ENCODE results near the gene SLC2A11.

DNA sequence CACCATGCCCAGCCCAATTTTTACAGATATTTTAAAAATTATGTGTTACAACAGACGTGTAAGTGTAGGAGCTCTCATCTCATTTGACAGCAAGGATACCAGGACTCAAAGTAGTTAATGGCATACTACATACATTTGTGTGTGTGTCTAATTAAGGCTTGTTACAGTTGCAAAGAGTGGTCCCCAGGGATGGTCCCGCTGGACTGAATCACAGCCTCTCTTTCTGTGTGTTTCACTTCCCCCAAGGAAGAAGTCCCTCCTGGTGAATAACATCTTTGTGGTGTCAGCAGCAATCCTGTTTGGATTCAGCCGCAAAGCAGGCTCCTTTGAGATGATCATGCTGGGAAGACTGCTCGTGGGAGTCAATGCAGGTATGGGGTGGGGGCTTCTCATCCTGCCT, 17.2 kb downstream of the SLC2A11 start:
- TF ChIP-seq CEBPB (IDR thresholded peaks at IDR 0.05) = no peak
- no peak for TF ChIP-seq ZBTB7A (IDR thresholded peaks at IDR 0.05; ENCODE audit: low read depth)
- TF ChIP-seq, protein P1, sequence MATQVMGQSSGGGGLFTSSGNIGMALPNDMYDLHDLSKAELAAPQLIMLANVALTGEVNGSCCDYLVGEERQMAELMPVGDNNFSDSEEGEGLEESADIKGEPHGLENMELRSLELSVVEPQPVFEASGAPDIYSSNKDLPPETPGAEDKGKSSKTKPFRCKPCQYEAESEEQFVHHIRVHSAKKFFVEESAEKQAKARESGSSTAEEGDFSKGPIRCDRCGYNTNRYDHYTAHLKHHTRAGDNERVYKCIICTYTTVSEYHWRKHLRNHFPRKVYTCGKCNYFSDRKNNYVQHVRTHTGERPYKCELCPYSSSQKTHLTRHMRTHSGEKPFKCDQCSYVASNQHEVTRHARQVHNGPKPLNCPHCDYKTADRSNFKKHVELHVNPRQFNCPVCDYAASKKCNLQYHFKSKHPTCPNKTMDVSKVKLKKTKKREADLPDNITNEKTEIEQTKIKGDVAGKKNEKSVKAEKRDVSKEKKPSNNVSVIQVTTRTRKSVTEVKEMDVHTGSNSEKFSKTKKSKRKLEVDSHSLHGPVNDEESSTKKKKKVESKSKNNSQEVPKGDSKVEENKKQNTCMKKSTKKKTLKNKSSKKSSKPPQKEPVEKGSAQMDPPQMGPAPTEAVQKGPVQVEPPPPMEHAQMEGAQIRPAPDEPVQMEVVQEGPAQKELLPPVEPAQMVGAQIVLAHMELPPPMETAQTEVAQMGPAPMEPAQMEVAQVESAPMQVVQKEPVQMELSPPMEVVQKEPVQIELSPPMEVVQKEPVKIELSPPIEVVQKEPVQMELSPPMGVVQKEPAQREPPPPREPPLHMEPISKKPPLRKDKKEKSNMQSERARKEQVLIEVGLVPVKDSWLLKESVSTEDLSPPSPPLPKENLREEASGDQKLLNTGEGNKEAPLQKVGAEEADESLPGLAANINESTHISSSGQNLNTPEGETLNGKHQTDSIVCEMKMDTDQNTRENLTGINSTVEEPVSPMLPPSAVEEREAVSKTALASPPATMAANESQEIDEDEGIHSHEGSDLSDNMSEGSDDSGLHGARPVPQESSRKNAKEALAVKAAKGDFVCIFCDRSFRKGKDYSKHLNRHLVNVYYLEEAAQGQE (IDR thresholded peaks at IDR 0.05; ENCODE audit: low read depth) = no peak
- no peak for TF ChIP-seq EP300 (IDR thresholded peaks at IDR 0.05; ENCODE audit: borderline replicate concordance)
- TF ChIP-seq YY1 (IDR thresholded peaks at IDR 0.05; ENCODE audit: low read depth) = no peak
- TF ChIP-seq CREB1 (IDR thresholded peaks at IDR 0.05; ENCODE audit: low read depth) = no peak
- no peak for TF ChIP-seq RAD21 (IDR thresholded peaks at IDR 0.05; ENCODE audit: low read depth)
- TF ChIP-seq TAF1 (IDR thresholded peaks at IDR 0.05; ENCODE audit: low read depth) = no peak
- TF ChIP-seq, protein P2, sequence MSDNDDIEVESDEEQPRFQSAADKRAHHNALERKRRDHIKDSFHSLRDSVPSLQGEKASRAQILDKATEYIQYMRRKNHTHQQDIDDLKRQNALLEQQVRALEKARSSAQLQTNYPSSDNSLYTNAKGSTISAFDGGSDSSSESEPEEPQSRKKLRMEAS (IDR thresholded peaks at IDR 0.05) = no peak
- no peak for TF ChIP-seq TCF12 (IDR thresholded peaks at IDR 0.05; ENCODE audit: low read depth)
- no peak for TF ChIP-seq FOXM1 (IDR thresholded peaks at IDR 0.05; ENCODE audit: borderline replicate concordance, low read depth)
- no peak for TF ChIP-seq NFIC (IDR thresholded peaks at IDR 0.05)

All from Ishikawa (cell line).